GM21447 (cell line): ENCODE data around the gene EPB42.

Experiments
- ATAC-seq: cut with Tn5 transposase; IDR thresholded peaks from one replicate; pipeline ENCODE4 v1.9.1; 2021; ENCODE audit not compliant: unreplicated experiment

EPB42 gene

DNA sequence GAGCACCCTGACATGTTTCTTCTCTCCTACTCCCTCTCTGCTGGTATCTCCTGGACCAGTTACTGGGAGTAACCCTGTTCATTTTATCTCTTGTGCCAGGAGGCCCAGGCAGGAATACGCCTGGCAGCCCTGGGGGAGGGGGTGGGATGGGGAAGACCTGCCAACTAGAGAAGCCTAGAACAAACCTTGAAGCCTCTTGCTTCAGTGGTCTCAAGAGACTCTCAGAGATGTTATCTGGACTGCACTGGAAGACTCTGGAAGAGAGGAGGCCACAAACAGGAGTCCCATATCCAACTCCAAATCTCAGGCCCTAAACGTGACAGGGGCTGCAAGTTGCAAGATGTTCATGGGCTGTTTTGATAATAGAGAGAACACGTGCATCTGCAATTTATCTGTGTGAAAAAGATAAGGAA, at the start of gene EPB42:
Gene EPB42, minus strand, starts transcription at position 28 of the 413 bp plus-strand sequence. CDS start 193 bp downstream, outside the sequence.
- ATAC-seq = no peak

DNA sequence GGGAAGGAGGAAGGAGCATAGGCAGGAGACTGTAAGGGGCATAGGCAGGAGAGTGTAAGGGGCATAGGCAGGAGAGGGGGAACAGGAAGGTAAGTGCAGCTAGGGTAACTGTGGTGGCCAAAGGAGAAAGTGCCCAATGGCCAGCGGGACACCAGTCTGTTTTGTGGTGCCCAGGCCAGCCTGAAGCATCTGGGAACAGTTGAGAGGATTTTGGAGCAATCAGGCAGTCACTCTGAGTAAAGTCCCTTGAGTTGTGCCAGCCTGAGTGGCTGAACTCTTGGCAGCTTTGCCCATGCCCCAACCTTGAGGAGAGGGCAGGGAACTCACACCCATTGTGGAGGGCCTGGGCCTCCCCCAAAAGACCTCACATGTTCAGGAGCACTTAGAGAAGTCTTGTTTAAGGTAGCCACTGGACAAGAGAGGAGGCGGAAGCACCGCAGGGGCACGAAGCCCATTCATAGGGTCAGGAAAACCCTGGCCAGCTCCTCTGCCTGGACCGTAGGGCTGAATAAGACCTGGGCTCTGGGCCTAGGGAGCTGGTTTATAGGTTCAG, 49.4 kb upstream of the EPB42 start:
- ATAC-seq = no peak

DNA sequence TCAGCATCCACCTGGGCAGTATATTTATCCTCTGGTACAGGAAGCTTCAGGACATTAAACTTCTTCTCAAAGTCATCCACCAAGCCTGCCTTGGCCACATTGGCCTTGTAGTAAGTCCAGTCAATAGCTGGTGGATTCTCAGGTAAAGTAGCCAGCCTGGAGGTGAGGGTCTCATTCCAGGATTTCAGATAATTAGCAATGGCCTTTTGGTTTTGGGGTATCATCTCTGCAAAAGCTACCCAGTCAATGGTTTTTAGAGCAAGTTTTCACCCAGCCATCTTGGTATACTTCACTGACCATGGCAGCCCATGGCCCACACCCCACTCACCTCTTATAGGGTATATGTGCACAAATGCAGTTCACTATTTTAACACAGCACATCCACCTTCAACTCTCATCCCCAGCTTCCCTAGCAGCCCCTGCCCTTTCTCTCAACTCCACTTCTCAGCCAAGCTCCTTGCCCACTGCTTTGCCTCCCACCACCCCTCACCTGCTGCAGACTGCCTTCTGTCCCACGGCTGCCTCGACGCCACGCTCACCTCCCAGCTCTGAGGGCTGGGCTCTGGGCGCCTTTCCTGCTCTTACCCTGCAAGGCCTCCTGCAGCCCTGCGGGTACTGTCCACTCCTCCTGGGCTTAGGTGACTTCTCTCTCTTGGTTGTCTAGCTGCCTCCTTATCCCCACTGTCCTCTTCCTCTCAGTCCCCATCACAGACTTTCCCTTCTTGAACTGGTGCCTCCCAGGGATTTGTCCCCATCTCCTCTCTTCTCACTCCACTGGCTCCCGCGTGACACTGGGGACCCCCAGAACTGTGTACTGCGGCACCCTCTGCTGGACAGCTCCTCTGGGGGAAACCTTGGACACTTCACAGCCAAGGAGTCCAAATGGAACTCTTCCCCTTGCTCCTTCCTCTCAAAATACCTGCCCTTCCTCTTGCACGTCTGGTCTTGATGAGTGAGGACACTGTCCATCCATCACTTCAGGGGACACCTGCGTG, 47.6 kb upstream of the EPB42 start:
- ATAC-seq = no peak

DNA sequence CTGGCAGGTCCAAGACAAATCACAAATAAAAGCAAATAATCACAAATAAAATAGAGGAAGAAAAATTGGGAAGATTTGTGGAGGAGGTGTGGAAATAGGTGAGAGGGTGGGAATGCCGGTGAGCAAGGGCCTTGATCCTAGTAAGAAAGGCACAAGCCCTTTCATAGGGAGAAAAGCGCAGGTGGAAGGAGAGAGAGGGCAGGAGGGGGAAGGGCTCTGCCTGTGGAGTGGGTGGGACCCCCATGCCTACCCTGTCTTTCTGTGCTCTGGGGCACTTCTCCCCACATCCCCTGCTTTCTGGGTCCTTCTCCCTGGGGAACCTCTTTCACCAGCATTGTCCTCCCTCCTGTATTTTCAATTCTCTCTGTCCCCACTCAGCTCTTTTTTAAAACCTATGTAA, 46.6 kb upstream of the EPB42 start:
- no peak for ATAC-seq

DNA sequence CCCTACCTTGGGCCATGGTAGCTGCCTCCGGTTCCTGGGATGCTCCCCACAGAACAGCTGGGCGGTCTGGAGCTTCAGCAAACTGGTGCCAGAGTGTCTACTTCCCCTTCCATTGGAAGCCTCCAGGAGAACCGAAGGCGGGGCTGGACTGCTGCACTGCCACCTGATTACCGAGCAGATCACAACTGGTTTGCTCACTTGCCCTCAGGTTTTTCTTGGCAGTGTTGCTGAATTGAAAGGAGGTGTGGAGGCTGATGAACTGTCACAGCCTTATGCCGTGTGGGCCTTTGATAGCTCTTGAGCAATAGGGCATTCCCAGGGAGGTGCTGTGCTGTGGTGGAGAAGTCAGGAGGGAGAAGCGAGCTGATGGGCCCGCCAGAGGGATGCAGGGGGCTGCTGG, 46.0 kb upstream of the EPB42 start, which contains the start of gene TGM5:
Gene TGM5, minus strand, starts transcription at position 95 of the 400 bp plus-strand sequence. Its CDS starts 79 bp downstream, at position 16.
- no peak for ATAC-seq

GRCh38 chr15:43266386-43266785, 45.6 kb upstream of the EPB42 start:
- no peak for ATAC-seq

DNA sequence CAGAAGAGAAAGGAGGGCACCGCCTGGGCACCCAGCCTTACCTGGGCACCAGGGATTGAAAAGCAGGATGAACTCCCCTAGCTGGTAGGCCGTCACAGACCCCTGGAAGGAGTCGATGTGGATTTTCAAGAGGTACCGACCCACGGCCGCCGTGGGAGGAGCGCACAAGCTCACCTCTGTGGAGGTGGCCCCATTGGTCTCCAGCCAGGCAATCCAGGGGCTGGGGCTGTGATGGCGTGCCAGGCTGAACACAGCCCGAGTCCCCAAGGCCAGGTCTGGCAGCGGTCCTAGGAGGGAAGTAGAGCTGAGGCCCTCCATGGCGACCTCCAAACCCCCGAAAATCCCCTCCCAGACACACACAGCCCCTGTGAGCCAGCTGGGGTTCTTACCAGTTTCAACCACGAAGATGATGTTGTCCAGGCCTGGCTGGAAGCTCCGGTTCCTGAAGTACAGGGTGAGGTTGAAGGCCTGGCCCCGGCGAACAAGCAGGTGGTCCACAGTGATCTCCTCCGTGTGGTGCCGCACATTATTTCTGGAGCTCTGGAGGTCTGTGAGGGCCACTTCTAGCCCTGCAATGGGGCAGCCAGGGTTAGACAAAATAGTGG, 39.3 kb upstream of the EPB42 start:
- ATAC-seq = no peak

DNA sequence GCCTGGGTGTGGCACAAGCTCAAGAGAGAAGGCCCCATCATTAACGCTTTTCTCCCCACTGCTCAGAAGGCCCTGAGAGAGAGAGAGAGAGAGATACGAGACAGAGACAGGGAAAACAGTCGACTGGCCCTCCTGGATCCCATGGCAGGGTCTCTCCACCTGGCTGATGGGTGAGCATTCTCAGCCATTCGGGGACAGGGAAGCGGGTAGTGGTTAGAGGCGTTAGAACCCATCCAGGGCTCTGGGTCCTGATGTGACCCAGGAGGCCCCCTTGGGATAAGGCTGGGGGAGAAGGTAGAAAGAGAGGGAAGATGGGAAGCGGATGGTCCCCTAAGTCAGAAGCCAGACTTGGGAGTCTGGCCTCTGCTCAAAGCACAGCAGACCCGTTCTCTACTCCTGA, 38.0 kb upstream of the EPB42 start:
- ATAC-seq = no peak

DNA sequence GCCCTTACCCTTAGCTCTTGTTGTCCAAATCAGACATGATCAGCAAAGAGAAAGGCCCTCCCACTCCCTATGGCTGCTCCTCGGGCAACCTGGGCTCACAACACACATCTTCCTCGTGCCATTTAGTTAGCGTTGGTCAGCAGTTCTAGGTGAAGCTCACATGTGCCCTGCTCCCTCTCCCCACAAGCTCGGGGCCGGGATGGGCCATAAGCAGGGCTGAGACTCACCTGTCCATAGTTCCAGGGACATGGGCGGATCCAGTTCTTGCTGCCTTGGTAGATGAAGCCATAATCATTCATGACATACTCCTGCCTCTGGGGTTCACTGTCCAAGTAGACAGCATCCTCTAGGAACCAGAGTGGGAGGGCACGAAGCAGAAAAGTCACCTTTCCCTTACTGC, 35.5 kb upstream of the EPB42 start:
- ATAC-seq = no peak

- ATAC-seq = no peak
Measured at GRCh38 chr15:43255376-43255775, 34.6 kb upstream of the EPB42 start.

DNA sequence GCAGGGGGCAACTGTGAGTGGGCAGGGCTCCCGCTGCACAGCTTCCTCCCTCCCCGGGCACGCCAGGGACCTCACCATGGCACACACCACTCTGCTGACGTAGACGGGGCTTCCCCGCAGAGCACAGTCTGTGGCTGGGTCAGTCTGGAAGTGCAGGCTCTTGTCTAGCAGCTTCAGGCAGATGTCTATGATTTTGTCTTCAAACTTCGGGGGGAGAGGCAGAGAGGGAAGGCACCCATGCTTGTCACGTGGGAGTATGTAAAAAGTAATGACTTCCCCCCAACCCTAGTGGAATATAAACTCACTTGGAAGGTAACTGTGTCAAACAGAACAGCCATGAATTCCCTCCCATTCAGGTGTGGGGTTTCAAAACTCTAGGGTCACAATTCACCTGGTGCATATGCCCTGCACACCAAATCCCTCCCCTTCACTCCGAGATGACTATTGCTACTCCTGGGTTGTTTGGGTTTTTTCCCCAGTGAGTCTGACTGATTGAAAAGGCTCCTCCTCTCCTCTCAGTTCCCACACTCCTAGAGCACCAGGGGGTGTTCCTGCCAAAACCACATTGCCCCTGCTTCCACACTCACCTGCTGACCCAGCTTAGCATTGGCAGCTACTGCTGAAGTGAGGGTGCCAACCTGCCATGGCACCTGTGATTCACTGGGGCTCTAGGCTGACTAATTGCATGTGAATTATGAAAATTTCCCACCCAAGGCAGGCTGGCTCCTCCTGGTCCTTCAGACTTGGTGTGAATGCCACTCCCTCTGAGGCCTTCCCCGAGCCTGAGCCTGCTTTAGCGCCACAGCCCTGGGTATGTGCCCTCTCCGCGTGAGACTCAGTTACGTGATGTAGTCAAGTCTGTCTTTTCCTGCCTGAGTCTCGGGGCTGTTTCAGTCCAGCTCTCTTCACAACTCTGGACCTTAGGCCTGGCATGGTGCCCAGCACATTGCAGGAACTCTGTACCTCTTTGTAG, 32.9 kb upstream of the EPB42 start:
- ATAC-seq = peak; percentile 49

DNA sequence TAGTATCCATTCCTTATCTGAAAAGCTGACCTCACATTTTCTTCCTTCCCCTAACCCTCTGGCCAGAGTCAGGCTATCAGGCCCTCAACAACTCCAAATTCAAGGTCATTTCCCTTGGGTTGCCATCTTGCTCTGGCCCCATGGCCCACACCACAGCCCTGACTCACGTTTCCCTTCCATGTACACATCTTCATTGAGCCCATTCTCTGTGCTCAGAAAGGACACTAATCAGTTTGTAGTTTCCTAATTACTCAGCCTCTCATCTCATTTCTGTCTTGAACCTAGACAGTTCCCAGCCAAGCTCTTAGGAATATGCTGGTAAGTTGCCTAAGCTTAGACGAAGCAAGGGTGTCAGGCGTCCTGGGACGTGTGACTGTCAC, 31.0 kb upstream of the EPB42 start:
- no peak for ATAC-seq

DNA sequence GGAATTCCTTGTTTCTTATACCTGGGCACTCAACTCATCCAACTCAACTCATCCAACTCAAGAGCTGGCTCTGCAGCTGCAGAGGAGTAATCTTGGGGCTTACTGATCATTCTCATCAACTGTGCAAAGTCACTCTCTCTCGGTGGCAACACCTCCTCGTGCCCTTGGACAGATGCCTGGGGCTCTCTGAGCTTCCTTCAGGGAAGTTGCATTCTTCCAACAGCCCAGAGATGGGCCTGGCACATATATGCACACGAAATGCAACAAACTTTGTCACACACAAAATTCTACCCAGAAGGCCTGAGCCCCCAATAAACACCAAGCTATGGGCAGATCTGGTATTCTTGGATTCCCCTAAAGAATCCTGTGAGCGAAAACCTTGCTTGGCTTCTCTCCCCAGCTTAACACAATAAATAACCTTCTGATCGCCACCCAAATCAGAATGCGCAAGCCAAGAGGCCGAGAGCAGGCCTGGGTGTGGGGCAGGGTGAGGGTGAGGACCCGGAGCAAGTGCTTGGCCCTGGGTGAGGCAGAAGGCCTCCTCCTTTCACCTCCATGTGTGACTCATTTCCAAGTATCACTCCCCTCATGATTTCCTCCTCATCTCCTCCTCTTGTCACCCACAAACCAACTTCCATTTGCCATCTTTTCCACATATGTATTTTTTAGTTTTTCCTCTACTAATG, 30.5 kb upstream of the EPB42 start:
- ATAC-seq = no peak

DNA sequence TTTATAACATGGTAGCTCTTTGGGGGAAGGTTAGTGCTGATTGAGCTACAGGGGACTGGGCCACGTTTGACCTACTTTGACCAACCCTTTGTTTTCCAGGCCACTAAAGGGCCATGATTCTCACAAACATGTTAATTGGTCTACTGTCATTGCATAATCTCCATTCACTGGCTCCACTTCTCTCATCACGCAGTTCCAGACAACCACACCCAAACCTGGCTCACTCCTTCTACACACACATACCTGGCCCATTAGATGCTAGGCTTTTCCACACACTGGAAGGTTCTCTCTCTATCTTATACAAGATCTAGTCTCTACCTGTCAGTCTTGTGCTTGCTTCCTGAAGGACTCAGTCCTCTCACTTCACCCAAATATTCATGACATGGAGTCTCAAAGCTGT, 30.0 kb upstream of the EPB42 start:
- ATAC-seq = no peak

DNA sequence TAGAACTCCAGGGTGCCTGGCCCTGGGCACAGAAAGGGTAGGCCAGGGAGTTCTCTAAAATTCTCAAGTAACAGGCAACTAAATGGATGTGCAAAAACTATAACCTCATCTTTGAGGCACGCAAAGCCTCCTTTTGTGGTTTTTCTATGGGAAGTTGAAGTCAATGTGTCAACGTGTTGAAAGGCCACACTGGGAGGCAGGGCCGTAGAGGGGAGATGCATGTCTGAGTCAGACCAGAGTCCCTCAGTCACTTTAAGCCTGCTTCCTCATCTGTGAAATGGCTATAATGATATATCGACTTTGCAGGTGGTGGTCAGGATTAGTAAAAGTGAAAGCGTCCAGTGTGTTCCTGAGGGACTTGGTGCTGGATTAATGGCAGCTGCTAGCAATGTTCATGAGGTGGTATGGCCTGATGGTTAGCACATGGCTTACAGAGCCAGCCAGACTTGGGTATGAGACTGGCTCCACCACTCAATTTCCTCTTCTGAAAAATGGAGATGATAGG, 28.9 kb upstream of the EPB42 start:
- peak; percentile 43 for ATAC-seq

- ATAC-seq = peak; percentile 1
Measured at GRCh38 chr15:43249236-43249635, 28.4 kb upstream of the EPB42 start.

DNA sequence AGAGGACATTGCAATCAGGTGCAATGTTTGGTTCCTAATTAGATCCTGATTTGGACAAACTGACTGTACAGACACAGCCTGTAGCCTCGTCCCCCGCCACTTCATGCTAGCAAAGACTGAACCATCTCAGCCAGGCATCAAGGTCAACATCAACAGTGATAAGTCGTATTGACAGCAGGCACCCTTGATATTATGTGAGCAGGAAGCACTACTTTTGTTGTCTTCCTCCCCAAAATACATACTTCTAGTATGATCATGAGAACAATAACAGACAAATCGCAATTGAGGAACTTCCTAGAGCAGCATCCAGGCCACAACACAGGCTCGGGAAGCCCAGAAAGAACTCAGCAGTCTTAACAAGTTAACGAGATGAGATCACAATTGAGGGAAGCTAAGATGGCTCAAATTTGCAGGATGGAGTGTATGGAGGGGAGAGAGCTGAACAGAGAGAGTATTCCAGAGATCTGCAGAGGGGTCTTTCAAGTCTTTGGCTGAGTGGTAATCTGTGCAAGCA, 25.5 kb upstream of the EPB42 start:
- ATAC-seq = no peak

DNA sequence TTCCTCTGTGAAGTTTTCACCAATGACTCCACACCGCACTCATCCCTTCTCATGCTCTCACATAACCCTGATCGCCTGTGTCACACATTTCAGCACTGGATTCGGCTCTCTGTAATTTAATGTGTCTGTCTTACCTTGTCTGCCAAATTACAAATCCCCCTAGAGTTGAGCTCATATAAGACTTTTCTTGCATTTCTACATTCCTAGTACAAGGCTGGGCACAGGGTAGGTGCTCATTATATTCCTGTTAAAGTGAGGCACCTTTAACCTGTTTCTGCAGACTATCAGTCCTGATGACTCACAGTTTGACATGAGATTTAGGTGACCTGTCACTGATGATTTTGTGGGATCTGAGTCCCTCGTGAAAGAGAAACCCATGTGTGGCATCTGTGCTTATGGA, 23.3 kb upstream of the EPB42 start:
- no peak for ATAC-seq

GRCh38 chr15:43243020-43243645, 22.3 kb upstream of the EPB42 start:
- no peak for ATAC-seq
